ENCODE results near the gene MGAT4A. TPM values are rescaled to one million over a fixed set of nuclear protein-coding genes. Genes with fewer than 3 reads are reported as not detected.

The MGAT4A gene
- total and polyA plus RNA-seq, 2 donors (not counting 1 experiment from before 2014, with no cell fraction given) = 16.5 to 32.7 TPM

- Mint-ChIP-seq H3K4me1 (peaks cover 30% of the 10 kb centered on the region), H3K27me3 (no peaks in the 10 kb centered on the region), H3K9me3 (ENCODE audit: insufficient read depth) (no peaks in the 10 kb centered on the region), H3K27ac (no peak overlapping the region), H3K4me3 (no peak overlapping the region)
- H3K9me3 ChIP-seq (ENCODE audit: control extremely low read depth in 1 of 3, control insufficient read depth in 2 of 3, insufficient read depth in 1 of 3, low read length in 2 of 3) = no peaks in the 10 kb centered on the region
- no peak overlapping the region for H2AFZ ChIP-seq (ENCODE audit: insufficient read depth, low read depth, low read length, poor library complexity, severe bottlenecking)
- ATAC-seq (ENCODE audit: low read depth) (no peak), DNase-seq (no peak)
- H3K4me3 ChIP-seq (ENCODE audit: control extremely low read depth in 1 of 5, extremely low read depth in 1 of 5, insufficient read depth in 1 of 5, low read depth in 2 of 5, low read length in 4 of 5) = no peak overlapping the region
- intact Hi-C loops (cut with micrococcal nuclease) = loop anchor here (1.0 to 10.0 kb wide), 5 partner anchors 55 to 529 kb away; no protein-coding TSS in a partner anchor
- WGBS (ENCODE audit: insufficient coverage) = no CpG with 5 or more reads among the region's 1 CpG
- H3K79me2 ChIP-seq (ENCODE audit: control insufficient read depth, insufficient read depth, low read length) = peaks cover 5% of the 10 kb centered on the region
- TF ChIP-seq CTCF (IDR thresholded peaks at IDR 0.05) (no peak), EZH2 (IDR thresholded peaks at IDR 0.05; ENCODE audit: borderline replicate concordance, insufficient read depth, low read depth, low read length, poor library complexity, severe bottlenecking) (no peak)
- H3K9ac ChIP-seq (ENCODE audit: low read length) = no peak overlapping the region
- H4K20me1 ChIP-seq (ENCODE audit: control insufficient read depth, insufficient read depth, low read length, poor library complexity, severe bottlenecking) = no peaks in the 10 kb centered on the region
- POLR2A ChIA-PET = no interaction called here
- H3K27ac ChIP-seq (ENCODE audit: low read length in 2 of 2) = no peak overlapping the region
- peaks cover 3 to 4% of the 10 kb centered on the region in 2 donors for H3K4me1 ChIP-seq (ENCODE audit: control insufficient read depth in 2 of 2, insufficient read depth in 2 of 2, low read length in 2 of 2)
- no peaks in the 10 kb centered on the region for H3K36me3 ChIP-seq (replicated peaks in 1 of 2; ENCODE audit: control extremely low read depth in 1 of 2, control insufficient read depth in 1 of 2, extremely low read depth in 1 of 2, insufficient read depth in 2 of 2, low read length in 1 of 2)
- no peaks in the 10 kb centered on the region for H3K27me3 ChIP-seq (replicated peaks in 1 of 4; ENCODE audit: control extremely low read depth in 1 of 4, control insufficient read depth in 3 of 4, insufficient read depth in 4 of 4, low read length in 3 of 4)
- CTCF ChIA-PET = interaction anchor here (0.7 to 2.5 kb wide), 44 partner anchors 11 to 840 kb away, joined by 3 to 124 read pairs (median 5); partner anchors contain the start of genes COA5, MGAT4A, MITD1 and MRPL30
- no peak overlapping the region for H3K4me2 ChIP-seq (replicated peaks; ENCODE audit: low read depth, low read length, poor library complexity, severe bottlenecking)
Observed at GRCh38 chr2:98649992-98650375, 80.9 kb downstream of the MGAT4A start.

GRCh38 chr2:98649135-98649991 is 81.6 kb downstream of the MGAT4A start:
- no peak overlapping the region for H3K4me2 ChIP-seq (replicated peaks; ENCODE audit: low read depth, low read length, poor library complexity, severe bottlenecking)
- POLR2A ChIA-PET = interaction anchor here (0.7 kb wide), 1 partner anchor 49 kb away, joined by 4 read pairs; no protein-coding TSS in a partner anchor
- no peaks in the 10 kb centered on the region for H3K36me3 ChIP-seq (replicated peaks in 1 of 2; ENCODE audit: control extremely low read depth in 1 of 2, control insufficient read depth in 1 of 2, extremely low read depth in 1 of 2, insufficient read depth in 2 of 2, low read length in 1 of 2)
- H4K20me1 ChIP-seq (ENCODE audit: control insufficient read depth, insufficient read depth, low read length, poor library complexity, severe bottlenecking) = no peaks in the 10 kb centered on the region
- H3K27me3 Mint-ChIP-seq = no peaks in the 10 kb centered on the region
- no peaks in the 10 kb centered on the region for H3K4me1 ChIP-seq (ENCODE audit: control insufficient read depth in 2 of 2, insufficient read depth in 2 of 2, low read length in 2 of 2)
- no peaks in the 10 kb centered on the region for H3K27me3 ChIP-seq (replicated peaks in 1 of 4; ENCODE audit: control extremely low read depth in 1 of 4, control insufficient read depth in 3 of 4, insufficient read depth in 4 of 4, low read length in 3 of 4)
- no peaks in the 10 kb centered on the region for H3K9me3 Mint-ChIP-seq (ENCODE audit: insufficient read depth)
- H3K27ac Mint-ChIP-seq = no peak overlapping the region
- H3K4me1 Mint-ChIP-seq = peaks cover 24% of the 10 kb centered on the region
- CTCF ChIA-PET = interaction anchor here (0.6 to 2.5 kb wide), 58 partner anchors 11 to 841 kb away, joined by 3 to 124 read pairs (median 4); partner anchors contain the start of genes COA5, MGAT4A, MITD1 and MRPL30
- no peak overlapping the region for H3K4me3 ChIP-seq (ENCODE audit: control extremely low read depth in 1 of 5, extremely low read depth in 1 of 5, insufficient read depth in 1 of 5, low read depth in 2 of 5, low read length in 4 of 5)
- 0% methylated on average over 1 of the region's 4 CpGs for WGBS (ENCODE audit: insufficient coverage)
- no peak overlapping the region for H2AFZ ChIP-seq (ENCODE audit: insufficient read depth, low read depth, low read length, poor library complexity, severe bottlenecking)
- TF ChIP-seq CTCF (IDR thresholded peaks at IDR 0.05) (peak; percentile 98), EZH2 (IDR thresholded peaks at IDR 0.05; ENCODE audit: borderline replicate concordance, insufficient read depth, low read depth, low read length, poor library complexity, severe bottlenecking) (no peak)
- intact Hi-C loops (cut with micrococcal nuclease) = loop anchor here (1.0 to 2.0 kb wide), 4 partner anchors 188 to 530 kb away; no protein-coding TSS in a partner anchor
- DNase-seq (peak; percentile 85), ATAC-seq (ENCODE audit: low read depth) (peak; percentile 99)
- H3K9me3 ChIP-seq (ENCODE audit: control extremely low read depth in 1 of 3, control insufficient read depth in 2 of 3, insufficient read depth in 1 of 3, low read length in 2 of 3) = no peaks in the 10 kb centered on the region
- no peak overlapping the region for H3K4me3 Mint-ChIP-seq
- H3K27ac ChIP-seq (ENCODE audit: low read length in 2 of 2) = no peak overlapping the region
- no peak overlapping the region for H3K9ac ChIP-seq (ENCODE audit: low read length)
- H3K79me2 ChIP-seq (ENCODE audit: control insufficient read depth, insufficient read depth, low read length) = peaks cover 5% of the 10 kb centered on the region
